HTERT RPE-1 (cell line): ENCODE measurements around the gene PTK7.

ENCODE experiments used
- in situ Hi-C: fragments of 300-500 bp; cut with MboI; formaldehyde crosslinking; loops from 4 replicates; pipeline ENCODE4 v1.14.3; 2020; ENCODE audit warnings: low sequenced_read_pairs

PTK7 gene

DNA sequence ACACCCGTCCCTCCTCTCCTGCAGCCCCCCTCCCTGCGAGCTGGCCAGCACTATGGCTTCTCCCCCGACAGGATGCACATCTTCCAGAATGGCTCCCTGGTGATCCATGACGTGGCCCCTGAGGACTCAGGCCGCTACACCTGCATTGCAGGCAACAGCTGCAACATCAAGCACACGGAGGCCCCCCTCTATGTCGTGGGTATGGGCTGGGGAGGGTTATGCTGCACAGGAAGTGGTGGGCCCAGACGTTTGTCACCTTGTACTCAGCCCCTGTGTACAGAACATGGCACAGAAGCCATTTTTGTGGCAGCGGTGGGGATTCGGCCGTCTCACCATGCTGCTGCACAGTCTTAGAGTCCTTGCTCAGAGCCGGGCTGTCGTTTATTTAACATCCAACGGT lies 66.0 kb downstream of the PTK7 start:
- in situ Hi-C loops = no loop called here

DNA sequence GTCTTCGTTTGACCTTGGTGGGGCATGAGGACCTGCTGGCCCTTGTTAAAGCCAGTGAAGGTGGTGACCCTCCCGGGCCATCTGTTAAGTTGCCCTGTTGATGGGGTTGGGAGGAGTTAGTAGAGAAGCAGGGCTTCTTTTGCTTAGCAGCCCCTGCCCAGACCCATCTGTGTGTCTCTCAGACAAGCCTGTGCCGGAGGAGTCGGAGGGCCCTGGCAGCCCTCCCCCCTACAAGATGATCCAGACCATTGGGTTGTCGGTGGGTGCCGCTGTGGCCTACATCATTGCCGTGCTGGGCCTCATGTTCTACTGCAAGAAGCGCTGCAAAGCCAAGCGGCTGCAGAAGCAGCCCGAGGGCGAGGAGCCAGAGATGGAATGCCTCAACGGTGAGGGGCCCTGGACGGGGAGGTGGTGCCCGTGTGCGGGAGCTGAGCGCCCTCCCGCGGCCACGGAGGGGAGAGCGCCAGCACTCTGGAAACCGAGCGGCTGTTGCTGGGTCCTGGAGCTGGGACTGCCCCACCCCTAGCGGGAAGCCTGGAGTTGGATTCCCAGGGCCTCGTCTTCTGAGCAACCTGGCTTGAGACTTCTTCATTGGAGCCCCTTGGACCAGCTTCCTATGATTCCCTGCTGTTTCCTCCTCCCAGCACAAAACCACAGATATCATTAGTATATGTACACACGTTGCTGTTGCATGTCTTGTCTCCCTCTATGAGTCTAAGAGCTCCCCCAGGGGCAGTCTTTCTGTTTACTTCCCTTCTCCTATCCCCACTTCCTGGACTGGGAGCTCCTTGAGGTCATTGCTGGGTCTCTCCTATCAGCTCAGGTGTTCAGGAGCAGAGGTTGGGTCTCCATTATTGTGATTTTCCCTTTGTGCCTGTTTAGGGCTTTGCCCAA lies 67.4 kb downstream of the PTK7 start:
- in situ Hi-C loops = no loop called here

DNA sequence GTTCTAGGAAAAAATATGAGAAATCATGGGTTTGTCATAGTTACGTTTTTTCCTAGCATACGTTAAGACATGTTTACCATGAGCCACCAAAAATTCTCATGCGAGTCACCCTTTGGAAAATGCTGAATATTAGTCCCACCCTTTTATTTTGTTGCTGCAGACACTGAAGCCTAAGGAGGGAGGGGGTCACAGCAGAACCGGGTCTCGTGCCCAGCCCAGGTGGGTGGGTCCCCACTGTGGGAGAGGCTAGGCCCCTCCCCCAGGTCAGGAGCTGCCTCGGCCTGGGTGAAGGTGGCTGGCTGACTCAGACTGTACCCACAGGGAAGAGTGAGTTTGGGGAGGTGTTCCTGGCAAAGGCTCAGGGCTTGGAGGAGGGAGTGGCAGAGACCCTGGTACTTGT lies 68.8 kb downstream of the PTK7 start:
- in situ Hi-C loops = no loop called here

DNA sequence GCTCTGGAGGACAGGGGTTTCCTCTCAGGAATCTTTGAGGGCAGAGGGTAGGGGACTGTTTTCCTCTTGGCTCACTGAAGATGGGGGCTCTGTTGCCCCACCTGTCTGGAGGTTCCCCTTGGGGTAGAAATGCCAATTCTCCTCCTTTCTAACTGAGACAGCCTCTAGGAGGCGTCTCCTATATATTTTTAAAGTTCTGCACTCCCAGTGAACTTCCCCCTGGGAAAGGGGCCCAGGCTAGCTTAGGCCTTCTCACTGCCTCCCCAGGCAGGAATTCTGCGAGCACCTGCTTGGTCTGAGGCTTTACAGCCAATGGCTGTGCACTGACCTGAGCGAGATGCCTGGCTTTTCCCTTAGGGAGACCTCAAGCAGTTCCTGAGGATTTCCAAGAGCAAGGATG lies 70.1 kb downstream of the PTK7 start:
- in situ Hi-C loops = no loop called here

DNA sequence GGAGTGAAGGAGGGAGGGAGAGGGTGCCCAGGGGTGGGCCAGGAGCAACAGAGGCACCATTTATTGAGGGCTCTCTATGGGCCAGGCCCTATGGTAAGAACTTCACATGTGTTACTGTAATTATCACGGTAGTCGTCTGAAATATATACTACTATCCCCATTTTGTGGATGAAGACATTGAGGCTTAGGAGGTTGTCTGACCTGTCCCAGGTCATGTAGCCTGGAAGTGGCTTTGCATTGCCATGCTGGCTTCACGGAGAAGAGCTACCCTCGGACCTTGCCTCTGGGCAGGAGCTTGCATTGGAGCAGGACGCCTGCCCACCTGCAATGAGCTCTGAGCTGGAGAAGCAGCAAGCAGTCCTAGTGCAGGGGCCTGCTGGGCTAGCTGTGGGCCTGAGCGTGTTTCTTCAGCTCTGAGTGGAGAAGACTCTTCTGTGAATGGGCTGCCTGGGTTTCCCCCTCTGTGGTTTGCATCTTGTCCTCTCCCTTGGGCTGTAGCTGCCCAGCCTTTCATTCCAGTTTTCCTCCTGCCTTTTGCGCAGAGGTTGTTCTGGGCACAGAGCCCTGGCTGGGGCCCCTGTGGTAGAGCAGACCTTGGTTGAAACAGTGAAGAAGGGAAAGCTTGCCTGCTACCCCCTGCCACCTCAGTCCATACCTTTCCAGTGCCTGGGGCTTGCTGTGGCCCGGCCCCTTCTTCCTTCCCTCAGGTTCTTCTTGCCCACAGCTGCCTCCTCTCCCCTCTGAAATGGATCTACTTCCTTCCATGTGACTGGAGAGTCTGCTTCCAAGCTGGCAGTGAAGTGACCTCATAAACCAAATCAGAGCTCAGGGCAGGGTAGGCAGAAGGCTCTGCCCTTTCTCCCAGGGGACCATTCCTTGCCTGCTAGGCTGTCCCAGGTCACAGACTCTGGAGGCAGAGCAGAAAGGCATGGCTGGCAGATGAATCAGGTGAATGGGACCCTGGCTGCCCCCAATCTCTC lies 70.9 kb downstream of the PTK7 start:
- in situ Hi-C loops = no loop called here

DNA sequence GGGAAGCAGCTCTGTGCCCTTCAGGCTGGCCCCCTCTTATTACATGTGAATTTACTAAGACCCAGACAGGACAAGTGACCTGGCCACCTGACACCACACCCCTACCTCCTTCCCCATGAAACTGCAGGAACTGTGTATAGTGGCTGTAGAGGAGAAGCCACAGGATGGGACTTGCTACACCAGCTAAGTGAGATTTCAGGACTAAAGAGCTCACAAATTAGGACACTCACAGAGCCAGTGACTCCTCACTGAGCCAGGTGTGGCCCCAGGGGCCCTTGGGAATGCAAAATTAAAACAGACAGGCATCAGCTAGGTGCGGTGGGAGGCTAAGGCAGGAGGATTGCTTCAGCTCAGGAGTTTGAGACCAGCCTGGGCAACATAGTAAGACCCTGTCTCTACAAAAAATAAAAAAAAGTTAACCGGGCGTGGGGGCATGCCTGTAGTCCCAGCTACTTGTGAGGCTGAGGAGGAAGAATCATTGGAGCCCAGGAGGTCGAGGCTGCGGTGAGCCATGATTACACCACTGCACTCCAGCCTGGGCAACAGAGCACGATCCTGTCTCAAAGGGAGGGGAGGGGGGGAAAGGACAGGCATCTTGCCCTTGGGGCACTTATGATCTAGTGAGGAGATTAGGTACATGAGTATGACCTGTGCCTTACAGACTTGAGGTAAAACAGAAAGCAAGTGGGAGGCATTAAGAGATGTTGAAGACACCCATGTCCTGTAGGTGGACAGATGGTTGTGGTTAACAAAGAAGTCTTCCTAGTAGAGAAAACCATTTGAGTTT lies 71.8 kb downstream of the PTK7 start:
- in situ Hi-C loops = no loop called here

DNA sequence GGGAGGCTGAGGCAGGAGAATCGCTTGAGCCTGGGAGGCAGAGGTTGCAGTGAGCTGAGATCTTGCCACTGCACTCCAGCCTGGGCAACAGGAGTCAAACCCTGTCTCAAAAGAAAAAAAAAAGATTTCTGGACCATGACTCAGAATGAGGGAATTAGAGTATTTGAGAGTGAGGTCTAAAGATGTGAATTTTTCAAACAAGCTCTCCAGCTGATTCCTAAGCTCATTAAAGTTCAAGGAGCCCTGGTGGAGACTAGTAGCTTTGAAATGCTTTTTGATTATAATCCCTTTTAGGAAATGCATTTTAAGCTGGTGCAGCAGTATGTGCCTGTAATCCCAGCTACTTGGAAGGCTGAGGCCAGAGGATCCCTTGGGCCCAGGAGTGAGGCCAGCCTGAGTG lies 73.2 kb downstream of the PTK7 start:
- in situ Hi-C loops = no loop called here

DNA sequence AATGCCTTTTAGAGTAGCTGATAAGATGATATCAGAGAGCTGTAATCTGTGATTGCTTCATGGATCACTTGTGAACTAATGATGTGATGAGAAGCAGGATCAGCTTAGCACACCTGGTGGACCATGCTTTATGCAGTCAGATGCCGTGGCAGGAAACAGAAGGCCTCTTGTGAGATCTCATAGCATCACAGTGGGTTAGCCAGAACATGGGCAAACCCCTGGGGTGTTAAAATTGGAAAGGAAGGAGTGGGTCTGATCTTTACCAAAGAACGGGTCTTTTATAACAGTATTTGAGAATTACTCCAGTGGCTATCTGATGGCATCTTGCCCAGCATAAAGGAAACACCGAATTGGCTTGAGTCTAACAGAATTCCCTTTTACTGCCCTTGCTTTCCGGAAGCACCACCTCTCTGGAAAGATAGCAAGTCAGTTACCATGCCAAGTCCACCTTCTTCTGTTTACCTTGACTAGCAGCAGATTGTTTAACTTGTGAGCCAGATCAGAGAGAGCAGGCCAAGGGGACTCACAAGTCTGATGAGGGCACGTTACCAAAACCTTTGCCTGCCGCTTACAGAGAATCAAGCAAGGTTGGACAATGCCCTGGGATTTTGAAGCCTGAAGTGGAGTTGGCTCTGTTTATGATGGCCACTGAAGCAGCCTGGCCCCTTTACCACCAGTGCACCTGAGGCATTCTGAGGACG lies 74.1 kb downstream of the PTK7 start:
- in situ Hi-C loops = no loop called here

DNA sequence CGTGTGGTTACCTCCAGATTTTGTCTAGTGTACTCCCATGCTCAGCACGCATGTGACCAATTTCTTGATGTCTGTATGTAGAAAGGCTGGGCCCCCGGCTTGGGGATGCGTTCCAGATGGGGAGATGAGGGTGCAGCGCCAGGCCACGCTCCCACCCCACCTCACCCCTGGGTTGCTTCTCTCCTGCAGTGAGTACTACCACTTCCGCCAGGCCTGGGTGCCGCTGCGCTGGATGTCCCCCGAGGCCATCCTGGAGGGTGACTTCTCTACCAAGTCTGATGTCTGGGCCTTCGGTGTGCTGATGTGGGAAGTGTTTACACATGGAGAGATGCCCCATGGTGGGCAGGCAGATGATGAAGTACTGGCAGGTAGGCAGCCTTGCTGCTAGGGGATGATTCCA lies 83.5 kb downstream of the PTK7 start:
- in situ Hi-C loops = no loop called here

DNA sequence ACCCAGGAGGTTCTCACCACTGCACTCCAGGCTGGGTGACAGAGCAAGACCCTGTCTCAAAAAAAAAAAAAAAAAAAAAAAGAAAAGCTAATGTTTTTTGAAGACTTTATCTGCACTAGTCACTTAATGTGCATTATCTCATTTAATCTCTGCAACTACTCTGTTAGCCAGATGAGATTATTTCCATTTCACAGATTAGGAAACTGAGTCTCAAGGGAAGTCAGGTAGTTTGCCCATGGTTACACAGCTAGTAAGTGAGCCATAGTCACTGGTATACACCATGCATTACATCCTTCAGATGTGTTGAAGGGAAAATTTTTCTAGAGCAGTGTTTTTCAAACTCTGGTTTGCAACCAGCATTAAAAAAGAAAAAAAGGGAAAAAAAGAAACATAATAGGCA lies 87.8 kb downstream of the PTK7 start:
- in situ Hi-C loops = no loop called here

DNA sequence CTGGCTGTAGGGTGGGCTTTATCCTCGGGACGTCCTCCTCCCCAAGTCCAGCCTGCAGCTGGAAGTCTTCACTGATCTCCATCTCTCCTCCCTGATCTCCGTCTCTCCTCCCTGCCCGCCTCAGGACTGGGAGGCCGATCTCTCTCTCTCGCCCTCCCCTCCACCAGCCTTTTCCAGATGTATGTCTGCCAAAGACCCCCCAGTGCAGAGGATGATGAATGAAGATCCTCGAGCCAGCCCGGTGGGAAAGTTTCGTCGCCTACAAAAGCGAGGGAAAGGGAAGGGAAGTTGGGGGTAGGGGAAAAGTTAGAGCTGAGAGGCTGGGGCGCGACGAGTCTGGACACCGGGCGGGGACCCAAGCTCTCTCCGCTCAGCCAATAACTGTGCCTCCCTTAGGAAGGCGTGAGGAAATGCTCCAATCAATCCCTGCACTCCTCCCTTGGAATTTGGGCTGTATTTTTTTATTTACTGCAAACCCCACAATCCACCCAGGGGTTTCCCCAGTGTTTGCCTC lies 94.4 kb downstream of the PTK7 start:
- in situ Hi-C loops = no loop called here

DNA sequence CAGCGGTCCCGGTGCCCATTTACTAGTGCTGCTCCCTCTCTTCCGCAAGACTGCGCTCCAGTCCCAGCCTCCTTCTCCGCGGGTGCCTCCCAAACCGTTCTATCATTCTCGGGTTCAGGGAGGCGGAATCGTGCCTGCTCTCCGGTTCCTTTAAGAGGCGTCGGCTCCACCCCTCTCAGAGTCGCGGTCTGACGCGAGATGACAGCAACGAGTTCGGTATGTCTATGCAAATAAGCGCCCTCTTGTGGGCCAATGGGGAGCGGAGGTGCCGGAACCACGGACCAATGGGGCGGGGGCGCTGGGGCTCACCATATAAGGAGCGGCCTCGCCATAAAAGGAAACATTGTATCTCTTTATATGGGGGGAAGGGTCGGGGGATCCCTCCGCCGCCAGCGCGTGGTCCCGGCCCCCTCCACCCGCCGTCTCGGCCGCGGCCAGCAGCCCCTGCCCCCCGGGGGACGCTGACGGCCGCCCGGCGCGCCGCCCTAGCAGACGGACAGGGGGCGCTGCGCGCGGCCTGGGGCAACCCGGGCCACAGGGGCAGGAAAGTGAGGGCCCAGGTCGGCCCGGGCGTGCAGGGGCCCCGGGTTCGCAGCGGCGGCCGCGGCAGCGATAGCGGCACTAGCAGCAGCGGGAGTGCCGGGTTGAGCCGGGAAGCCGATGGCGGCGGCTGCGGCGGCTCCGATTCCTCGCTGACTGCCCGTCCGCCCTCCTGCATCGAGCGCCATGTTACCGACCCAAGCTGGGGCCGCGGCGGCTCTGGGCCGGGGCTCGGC lies 95.0 kb downstream of the PTK7 start, which contains the start of gene SRF:
Gene SRF, plus strand, starts transcription at position 339 of the 776 bp plus-strand sequence. Its CDS starts 388 bp downstream, at position 727.
- in situ Hi-C loops = no loop called here

DNA sequence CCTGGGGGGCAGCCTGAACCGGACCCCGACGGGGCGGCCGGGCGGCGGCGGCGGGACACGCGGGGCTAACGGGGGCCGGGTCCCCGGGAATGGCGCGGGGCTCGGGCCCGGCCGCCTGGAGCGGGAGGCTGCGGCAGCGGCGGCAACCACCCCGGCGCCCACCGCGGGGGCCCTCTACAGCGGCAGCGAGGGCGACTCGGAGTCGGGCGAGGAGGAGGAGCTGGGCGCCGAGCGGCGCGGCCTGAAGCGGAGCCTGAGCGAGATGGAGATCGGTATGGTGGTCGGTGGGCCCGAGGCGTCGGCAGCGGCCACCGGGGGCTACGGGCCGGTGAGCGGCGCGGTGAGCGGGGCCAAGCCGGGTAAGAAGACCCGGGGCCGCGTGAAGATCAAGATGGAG lies 95.6 kb downstream of the PTK7 start:
- in situ Hi-C loops = no loop called here

DNA sequence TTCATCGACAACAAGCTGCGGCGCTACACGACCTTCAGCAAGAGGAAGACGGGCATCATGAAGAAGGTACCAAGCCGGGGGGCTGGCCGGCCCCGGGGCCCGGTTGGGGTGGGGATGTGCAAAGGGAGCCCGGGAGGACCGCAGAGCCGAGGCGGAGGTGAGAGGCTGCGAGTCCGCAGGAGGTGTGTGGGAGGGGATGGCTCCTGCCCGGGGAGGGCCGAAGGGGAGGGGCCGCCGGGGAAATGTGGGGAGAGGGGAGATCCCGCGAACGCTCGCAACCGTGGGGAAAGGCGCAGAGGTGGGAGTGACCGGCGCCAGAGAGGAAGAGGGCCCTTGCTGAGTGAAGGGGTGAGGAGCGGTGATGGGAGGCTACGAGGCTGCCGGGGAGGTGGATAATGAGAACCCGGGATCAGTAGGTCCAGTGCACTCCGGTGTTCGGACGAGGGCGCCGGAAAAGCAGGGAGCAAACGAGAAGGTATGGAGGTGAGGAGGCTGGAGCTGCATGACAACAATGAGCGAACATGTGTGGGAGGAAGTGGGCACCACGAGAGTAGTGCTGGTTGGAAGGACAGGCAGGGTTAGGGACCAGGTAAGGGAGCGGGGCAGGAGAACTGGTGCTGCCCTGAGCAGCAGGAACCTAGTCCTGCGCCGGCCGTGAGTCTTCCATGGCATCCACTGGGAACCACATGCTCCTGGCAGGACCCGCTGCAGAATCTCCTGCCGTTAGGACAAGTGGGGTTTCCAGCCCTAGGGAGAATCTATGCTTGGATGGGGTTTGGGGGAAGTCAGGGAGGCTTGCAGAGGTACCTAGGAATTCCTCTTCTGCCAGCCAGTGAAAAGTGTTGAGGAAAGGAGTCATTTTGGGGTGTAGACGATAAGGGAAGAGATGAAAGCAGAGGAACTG lies 96.2 kb downstream of the PTK7 start:
- in situ Hi-C loops = no loop called here

DNA sequence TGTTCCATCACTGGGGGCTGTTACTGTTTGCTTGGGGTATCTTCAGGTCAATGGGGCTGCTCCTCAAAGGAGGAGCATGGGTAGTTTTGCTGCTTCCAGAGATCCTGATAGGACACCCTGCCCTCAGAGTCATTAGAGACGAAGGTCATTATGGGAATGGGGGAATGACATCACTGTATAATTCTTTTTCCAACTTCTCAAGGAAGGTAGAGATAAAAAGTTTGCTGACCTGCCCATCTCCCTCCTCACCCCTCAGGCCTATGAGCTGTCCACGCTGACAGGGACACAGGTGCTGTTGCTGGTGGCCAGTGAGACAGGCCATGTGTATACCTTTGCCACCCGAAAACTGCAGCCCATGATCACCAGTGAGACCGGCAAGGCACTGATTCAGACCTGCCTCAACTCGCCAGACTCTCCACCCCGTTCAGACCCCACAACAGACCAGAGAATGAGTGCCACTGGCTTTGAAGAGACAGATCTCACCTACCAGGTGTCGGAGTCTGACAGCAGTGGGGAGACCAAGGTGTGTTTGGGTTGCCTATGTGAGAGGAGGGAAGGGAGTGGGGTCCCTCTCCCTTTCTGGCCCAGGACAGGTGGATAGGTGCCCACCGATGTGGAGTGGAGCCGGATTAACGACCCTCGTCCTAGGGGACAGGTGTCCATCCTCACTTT lies 97.6 kb downstream of the PTK7 start:
- in situ Hi-C loops = no loop called here

DNA sequence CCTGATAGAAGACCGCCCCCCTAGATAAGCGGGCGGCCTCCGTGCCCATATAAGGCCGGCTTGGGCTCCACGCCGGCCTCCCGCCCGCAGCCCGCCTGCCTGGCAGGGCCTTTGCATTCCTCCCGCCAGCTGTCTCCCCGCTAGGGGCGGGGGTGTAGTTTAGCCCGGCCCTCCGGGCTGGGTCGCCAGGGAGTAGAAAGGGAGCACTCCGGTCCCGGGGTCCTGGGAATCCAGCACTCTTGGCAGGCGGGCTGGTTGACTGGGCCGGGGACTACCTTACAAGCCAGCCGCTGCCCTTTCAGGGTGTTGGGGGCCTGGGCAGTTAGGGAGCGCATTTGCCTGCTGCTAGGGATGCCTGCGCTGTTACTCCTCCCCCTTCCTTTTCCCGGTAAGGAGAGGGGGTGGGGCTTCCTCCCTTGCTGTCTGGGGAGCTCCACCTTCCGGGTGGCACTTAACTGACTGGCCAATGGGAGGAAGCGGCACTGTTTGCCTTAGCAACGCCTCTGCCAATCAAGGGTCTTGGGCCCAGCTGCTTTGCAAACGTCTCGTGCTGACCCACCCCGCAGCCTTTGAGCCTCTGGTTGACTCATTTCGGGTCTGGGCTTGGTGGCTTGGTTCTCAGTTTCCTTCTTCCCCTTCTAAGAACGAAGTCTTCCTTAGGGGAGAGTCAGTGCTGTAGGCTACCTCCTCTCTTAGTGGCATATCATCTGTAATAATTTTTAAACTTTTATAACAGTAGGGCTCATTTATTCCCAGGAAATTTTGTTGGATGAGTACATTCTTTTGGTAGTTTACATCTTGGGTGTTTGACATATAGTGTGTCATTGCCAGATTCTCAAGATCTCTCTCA lies 98.4 kb downstream of the PTK7 start:
- in situ Hi-C loops = no loop called here
